ENCODE measurements around the gene TMEM213.

TMEM213 gene

GRCh38 chr7:138876326-138876725 is 78.5 kb downstream of the TMEM213 start:
- no peak for DNase-seq (ENCODE audit: low read depth)

GRCh38 chr7:138878051-138878450 is 80.3 kb downstream of the TMEM213 start:
- no peak for DNase-seq (ENCODE audit: low read depth)

DNA sequence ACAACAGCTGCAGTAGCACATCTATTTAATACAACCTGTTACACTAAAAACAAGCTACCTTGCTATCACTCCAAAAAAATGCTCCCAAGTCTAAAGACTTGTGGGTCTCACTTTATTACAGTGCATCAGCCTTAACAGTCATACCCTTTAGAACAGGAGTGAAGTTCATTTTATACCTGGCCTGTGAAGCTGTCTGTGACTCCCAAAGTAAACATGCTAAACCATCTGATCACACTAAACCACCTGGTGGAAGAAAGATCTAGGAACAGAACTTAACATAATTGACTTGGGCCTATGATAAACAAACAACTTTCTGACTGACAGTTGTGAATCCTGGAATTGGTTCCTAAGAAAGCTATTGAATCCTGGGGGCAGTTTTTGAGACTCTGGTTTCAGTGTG is 81.1 kb downstream of the TMEM213 start:
- DNase-seq (ENCODE audit: low read depth), result no peak

DNA sequence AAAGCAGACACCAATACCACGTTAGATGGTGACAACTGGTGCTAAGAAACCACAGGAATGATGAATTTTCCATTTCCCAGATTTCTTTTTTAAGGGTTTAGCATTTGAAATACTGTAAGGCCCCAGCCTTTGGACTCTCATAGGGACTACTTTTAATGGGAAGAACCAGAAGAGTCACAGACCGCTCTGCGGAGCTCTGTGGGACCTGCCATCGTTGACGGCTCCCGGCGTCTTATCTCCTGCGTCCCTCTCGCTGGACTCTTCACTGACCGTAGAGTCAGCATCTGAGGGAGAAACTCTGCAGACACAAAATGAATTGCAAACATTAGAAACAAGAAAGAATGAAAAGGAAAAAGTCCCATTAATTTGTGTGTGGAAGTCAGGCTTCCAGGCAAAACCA is 81.6 kb downstream of the TMEM213 start:
- no peak for DNase-seq (ENCODE audit: low read depth)

DNA sequence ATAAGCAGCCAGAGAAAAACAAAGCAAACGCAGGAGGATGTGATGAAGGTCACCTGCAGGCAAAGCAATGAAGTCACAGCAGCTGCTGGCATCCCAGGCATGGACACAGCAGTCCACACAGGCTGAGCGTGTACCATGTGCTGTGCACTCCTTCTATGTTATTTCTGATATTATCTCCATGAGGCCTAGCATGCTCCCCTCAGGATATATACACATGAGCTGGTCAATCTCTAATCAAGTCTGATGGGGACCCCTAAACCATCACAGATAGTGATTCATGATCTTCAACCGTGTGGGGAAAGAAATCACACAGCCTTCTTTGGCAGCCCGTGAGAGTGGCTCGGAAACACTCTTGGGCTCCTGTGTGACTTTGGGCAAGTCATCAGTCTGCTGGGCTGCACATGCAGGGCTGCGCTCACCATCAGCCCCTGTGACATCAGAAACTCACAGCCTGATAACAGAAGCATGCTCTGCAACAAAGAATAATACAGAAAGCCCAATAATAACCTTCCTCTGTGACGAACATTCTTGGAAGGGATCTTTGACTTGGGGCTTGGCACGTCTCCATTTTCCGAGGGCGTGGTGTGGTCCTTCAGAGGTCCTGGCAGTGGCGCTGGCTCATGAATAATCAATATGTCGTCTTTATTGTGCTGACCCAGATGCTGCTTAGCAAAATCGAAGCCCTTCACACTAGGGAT is 83.2 kb downstream of the TMEM213 start:
- no peak for DNase-seq (ENCODE audit: low read depth)

GRCh38 chr7:138881579-138882188 is 83.9 kb downstream of the TMEM213 start:
- DNase-seq (ENCODE audit: low read depth), result no peak

GRCh38 chr7:138882249-138882648 is 84.5 kb downstream of the TMEM213 start:
- DNase-seq (ENCODE audit: low read depth), result no peak

DNA sequence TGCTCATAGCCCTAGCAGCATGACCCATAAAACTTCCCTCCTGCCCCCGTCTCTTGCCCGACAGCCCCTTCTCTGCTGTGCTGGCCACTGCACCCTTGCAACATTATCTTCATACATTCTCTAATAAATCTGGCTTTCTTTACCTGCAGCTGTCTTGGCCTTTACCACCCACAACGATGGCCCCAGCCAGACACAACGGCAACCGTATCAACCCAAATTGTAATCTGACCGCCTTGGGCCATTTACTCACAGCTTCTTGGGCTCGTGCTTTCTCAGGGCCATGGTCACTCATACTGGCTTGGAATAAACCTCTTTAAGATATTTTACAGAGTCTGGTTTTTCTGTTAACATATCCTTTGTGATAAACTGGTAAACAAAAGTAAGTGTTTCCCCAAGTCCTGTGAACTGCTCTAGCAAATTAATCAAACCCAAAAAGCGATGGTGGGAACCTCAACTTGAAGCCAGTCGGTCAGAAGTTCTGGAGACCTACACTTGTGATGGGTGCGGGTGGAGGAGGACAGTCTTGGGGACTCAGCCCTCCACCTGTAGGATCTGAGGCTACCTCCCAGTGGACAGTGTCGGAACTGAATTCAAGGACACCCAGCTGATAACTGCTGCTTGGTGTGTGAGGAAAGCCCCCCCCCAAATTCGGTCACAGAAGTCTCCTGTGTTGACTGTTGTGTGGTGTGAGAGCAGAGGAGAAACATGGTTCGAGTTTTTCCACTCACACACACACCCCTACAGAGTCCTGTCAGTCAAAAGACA is 87.8 kb downstream of the TMEM213 start:
- no peak for DNase-seq (ENCODE audit: low read depth)

DNA sequence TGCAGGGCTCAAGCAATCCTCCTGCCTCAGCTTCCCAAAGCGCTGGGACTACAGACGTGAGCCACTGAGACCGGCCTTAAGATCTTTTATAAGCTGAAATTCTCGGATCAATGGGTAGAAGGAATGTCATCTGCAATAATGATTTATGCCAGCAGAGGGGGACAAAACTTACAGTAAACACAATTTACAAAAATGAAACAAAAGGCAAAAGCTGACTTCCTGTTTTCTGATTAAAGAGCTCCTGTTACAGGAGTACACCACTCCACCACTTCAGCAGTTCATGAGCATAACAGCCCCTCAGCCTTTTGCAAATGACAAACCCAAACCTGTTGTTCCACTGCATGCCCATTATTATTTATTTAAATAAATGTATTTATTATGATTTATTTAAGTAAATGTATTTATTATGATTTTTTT is 88.7 kb downstream of the TMEM213 start:
- no peak for DNase-seq (ENCODE audit: low read depth)

- DNase-seq (ENCODE audit: low read depth), result no peak
Observed at GRCh38 chr7:138887085-138887710, 89.4 kb downstream of the TMEM213 start.
